DND-41 (cell line): ENCODE results near the gene HMX1.

Experiments
- EZH2 ChIP-seq: IDR thresholded peaks from 3 replicates; pipeline ENCODE4 v1.6.1; 2012; ENCODE audit warnings: borderline replicate concordance, low read depth, mild to moderate bottlenecking, moderate library complexity, low read length, inconsistent platforms; ENCODE audit not compliant: severe bottlenecking
- TF ChIP-seq, protein P1 (sequence below): IDR thresholded peaks from 2 replicates; pipeline ENCODE4 v1.5.1; 2012; ENCODE audit warnings: borderline replicate concordance, low read length, moderate library complexity, mild to moderate bottlenecking; ENCODE audit not compliant: poor library complexity, severe bottlenecking; ENCODE audit errors: extremely low read depth

GRCh38 chr4:8906668-8906970 lies 35.0 kb upstream of the HMX1 start:
- TF ChIP-seq, protein P1, sequence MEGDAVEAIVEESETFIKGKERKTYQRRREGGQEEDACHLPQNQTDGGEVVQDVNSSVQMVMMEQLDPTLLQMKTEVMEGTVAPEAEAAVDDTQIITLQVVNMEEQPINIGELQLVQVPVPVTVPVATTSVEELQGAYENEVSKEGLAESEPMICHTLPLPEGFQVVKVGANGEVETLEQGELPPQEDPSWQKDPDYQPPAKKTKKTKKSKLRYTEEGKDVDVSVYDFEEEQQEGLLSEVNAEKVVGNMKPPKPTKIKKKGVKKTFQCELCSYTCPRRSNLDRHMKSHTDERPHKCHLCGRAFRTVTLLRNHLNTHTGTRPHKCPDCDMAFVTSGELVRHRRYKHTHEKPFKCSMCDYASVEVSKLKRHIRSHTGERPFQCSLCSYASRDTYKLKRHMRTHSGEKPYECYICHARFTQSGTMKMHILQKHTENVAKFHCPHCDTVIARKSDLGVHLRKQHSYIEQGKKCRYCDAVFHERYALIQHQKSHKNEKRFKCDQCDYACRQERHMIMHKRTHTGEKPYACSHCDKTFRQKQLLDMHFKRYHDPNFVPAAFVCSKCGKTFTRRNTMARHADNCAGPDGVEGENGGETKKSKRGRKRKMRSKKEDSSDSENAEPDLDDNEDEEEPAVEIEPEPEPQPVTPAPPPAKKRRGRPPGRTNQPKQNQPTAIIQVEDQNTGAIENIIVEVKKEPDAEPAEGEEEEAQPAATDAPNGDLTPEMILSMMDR, result no peak
- no peak for TF ChIP-seq EZH2
